Thymus (tissue), 11 donors: ENCODE data around the gene ASIC3. TPM values are rescaled to one million over a fixed set of nuclear protein-coding genes. Genes with fewer than 3 reads are reported as not detected.

ENCODE experiments used
- DNase-seq, 9 donors: peaks; one replicate each; pipeline ENCODE4 v3.0.0-alpha.2; 2013; ENCODE audit warnings: low spot score in 9 of 9, low read depth in 6 of 9, missing footprints in 1 of 9
- H3K27ac ChIP-seq, 2 donors: one replicate each; pipeline ENCODE4 v1.5.1; 2013; ENCODE audit warnings: control low read depth in 1 of 2, low read depth in 1 of 2, low read length in 1 of 2, mild to moderate bottlenecking in 1 of 2, moderate library complexity in 1 of 2
- H3K27me3 ChIP-seq, 2 donors: one replicate each; pipeline ENCODE4 v1.5.1; 2013; ENCODE audit warnings: low read length in 1 of 2; ENCODE audit not compliant: control insufficient read depth in 2 of 2, insufficient read depth in 1 of 2
- H3K36me3 ChIP-seq, 2 donors: one replicate each; pipeline ENCODE4 v1.5.1; 2013; ENCODE audit warnings: low read length in 1 of 2, mild to moderate bottlenecking in 1 of 2, moderate library complexity in 1 of 2; ENCODE audit not compliant: control insufficient read depth in 2 of 2, insufficient read depth in 2 of 2
- H3K4me1 ChIP-seq, 2 donors: one replicate each; pipeline ENCODE4 v1.5.1; 2013; ENCODE audit warnings: low read length in 2 of 2; ENCODE audit not compliant: control insufficient read depth in 2 of 2, insufficient read depth in 2 of 2
- H3K4me3 ChIP-seq, 2 donors: one replicate each; pipeline ENCODE4 v1.5.1; 2013; ENCODE audit warnings: low read length in 2 of 2, control low read depth in 1 of 2, mild to moderate bottlenecking in 1 of 2
- H3K9me3 ChIP-seq, 2 donors: one replicate each; pipeline ENCODE4 v1.5.1; 2013; ENCODE audit warnings: low read length in 1 of 2, mild to moderate bottlenecking in 1 of 2; ENCODE audit not compliant: control insufficient read depth in 2 of 2, insufficient read depth in 1 of 2
- WGBS: extraction: QIAGEN DNeasy Blood & Tissue Kit; methylation state at CpG from one replicate; pipeline ENCODE4 v1.1.7; 2013; 5-methylcytosine and 5-hydroxymethylcytosine counted together
- polyA plus RNA-seq: library from polyadenylated mRNA; stranded (reverse); fragments of 200-250 nt; gene quantifications from one replicate; pipeline ENCODE4 v1.2.3, GENCODE V29; 2013
- total RNA-seq: library from RNA; stranded (reverse); fragments of 120-200 nt; gene quantifications from one replicate; pipeline ENCODE4 v1.2.4, GENCODE V29; 2013
- donor health status: healthy.

ASIC3 gene
- total and polyA plus RNA-seq, 2 donors, result 0.14 to 10.6 TPM

DNA sequence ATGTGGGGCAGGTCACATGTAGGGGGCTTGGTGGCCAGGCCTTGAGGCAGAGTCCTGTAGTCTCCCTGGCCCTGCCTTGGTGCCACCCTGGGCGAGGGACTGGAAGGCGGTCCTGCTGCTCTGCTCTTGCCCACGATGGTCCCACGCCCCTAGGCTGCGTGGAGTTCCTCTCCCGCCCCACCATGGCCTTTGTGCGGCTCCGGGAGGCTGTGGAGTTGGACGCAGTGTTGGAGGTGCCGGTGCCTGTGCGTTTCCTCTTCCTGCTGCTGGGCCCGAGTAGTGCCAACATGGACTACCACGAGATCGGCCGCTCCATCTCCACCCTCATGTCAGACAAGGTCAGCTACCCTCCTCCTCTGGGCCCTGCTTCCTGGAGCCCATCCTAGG, 22.2 kb downstream of the ASIC3 start:
- 99% methylated on average over 15 of the region's 15 CpGs for WGBS
- H3K4me3 ChIP-seq, result no peak overlapping the region
- no peaks in the 10 kb centered on the region for H3K4me1 ChIP-seq
- H3K36me3 ChIP-seq, result peaks cover 85 to 94% of the 10 kb centered on the region in 2 donors
- H3K9me3 ChIP-seq, result no peaks in the 10 kb centered on the region
- H3K27ac ChIP-seq, result no peak overlapping the region
- DNase-seq, result no peak
- no peaks in the 10 kb centered on the region for H3K27me3 ChIP-seq

DNA sequence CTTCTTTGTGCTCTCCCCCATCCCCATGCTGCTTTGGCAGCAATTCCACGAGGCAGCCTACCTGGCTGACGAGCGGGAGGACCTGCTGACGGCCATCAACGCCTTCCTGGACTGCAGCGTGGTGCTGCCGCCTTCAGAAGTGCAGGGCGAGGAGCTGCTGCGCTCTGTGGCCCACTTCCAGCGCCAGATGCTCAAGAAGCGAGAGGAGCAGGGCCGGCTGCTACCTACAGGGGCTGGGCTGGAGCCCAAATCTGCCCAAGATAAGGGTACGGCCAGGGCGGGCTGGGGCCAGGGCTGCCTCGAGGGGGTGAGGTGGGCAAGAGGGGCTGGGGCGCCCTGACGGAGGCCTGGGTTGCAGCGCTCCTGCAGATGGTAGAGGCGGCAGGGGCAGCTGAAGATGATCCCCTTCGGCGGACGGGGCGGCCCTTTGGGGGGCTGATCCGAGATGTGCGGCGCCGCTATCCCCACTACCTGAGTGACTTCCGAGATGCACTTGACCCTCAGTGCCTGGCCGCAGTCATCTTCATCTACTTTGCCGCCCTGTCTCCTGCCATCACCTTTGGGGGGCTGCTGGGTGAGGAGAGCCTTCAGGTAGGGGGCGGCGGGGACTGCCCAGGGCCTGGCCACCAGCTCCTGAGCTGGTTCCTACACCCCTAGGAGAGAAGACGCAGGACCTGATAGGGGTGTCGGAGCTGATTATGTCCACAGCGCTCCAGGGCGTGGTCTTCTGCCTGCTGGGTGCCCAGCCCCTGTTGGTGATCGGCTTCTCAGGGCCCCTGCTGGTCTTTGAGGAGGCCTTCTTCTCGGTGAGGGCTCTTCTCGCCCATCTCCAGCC, 22.9 kb downstream of the ASIC3 start:
- Histone ChIP-seq H3K27ac (no peak overlapping the region), H3K9me3 (no peaks in the 10 kb centered on the region), H3K27me3 (no peaks in the 10 kb centered on the region), H3K4me3 (no peak overlapping the region), H3K4me1 (no peaks in the 10 kb centered on the region), H3K36me3 (peaks cover 83 to 95% of the 10 kb centered on the region in 2 donors)
- no peak for DNase-seq
- WGBS, result 97% methylated on average over 39 of the region's 39 CpGs

DNA sequence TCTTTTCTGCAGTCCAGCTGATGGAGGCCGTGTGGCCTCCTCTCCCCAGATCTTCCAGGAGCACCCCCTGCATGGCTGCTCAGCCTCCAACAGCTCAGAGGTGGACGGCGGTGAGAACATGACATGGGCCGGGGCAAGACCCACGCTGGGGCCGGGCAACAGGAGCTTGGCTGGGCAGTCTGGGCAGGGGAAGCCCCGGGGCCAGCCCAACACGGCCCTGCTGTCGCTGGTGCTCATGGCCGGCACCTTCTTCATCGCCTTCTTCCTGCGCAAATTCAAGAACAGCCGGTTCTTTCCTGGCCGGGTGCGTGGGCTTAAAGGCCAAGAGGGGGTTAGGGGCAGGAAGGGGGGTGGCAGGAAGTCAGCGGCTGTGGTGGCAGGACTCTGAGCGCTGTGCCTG, 25.7 kb downstream of the ASIC3 start:
- H3K4me1 ChIP-seq, result peaks cover 5 to 6% of the 10 kb centered on the region in 2 donors
- DNase-seq, result no peak
- peaks cover 79 to 84% of the 10 kb centered on the region in 2 donors for H3K36me3 ChIP-seq
- no peak overlapping the region for H3K4me3 ChIP-seq
- no peaks in the 10 kb centered on the region for H3K9me3 ChIP-seq
- WGBS, result 97% methylated on average over 17 of the region's 17 CpGs
- no peaks in the 10 kb centered on the region for H3K27me3 ChIP-seq
- no peak overlapping the region for H3K27ac ChIP-seq

DNA sequence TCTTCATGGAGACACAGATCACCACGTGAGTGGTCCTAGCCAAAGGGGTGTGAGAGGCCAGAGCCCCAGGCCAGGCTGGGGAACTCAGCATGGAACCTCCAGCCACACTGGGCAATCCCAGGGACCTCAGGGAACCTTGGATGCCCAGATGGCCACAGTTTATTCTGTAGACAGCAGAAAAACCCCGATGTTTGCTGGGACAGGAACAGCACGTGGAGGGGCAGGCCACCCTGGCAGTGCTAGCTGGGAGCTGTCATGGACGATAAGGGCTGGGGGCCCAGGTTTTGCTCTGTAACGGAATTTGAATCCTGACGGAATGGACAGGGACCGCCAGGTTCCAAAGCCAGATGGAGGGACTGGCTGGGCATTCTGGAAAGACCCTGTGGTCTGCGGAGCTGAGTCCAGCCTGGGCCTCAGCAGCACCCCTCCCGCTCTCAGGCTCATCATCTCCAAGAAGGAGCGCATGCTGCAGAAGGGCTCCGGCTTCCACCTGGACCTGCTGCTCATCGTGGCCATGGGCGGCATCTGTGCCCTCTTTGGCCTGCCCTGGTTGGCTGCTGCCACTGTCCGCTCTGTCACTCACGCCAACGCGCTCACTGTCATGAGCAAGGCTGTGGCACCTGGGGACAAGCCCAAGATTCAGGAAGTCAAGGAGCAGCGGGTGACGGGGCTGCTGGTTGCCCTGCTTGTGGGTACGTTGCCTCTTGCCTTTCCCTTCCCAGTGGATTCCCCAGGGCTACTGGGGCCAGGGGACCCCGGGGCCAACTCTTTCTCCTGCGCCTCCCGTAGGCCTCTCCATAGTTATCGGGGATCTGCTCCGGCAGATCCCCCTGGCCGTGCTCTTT, 26.7 kb downstream of the ASIC3 start:
- DNase-seq, result no peak
- no peaks in the 10 kb centered on the region for H3K9me3 ChIP-seq
- 97% methylated on average over 26 of the region's 26 CpGs for WGBS
- H3K4me3 ChIP-seq, result no peak overlapping the region
- peaks cover 69 to 74% of the 10 kb centered on the region in 2 donors for H3K36me3 ChIP-seq
- no peaks in the 10 kb centered on the region for H3K27me3 ChIP-seq
- peaks cover 11 to 16% of the 10 kb centered on the region in 2 donors for H3K4me1 ChIP-seq
- no peak overlapping the region for H3K27ac ChIP-seq

DNA sequence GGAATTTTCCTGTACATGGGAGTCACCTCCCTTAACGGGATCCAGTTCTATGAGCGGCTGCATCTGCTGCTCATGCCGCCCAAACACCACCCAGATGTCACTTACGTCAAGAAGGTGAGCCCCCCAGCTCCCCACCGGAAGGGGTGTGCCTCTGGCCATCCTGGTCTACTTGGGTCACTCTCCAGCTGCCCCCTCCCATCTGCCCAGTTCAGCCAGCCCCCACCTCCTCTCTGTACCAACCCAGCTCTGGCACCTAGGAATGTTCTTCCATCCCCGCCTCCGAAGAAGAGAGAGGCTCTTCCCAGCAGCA, 27.3 kb downstream of the ASIC3 start:
- 98% methylated on average over 7 of the region's 7 CpGs for WGBS
- no peak overlapping the region for H3K27ac ChIP-seq
- no peak overlapping the region for H3K4me3 ChIP-seq
- peaks cover 63 to 68% of the 10 kb centered on the region in 2 donors for H3K36me3 ChIP-seq
- peaks cover 11 to 18% of the 10 kb centered on the region in 2 donors for H3K4me1 ChIP-seq
- no peaks in the 10 kb centered on the region for H3K9me3 ChIP-seq
- no peaks in the 10 kb centered on the region for H3K27me3 ChIP-seq
- no peak for DNase-seq

DNA sequence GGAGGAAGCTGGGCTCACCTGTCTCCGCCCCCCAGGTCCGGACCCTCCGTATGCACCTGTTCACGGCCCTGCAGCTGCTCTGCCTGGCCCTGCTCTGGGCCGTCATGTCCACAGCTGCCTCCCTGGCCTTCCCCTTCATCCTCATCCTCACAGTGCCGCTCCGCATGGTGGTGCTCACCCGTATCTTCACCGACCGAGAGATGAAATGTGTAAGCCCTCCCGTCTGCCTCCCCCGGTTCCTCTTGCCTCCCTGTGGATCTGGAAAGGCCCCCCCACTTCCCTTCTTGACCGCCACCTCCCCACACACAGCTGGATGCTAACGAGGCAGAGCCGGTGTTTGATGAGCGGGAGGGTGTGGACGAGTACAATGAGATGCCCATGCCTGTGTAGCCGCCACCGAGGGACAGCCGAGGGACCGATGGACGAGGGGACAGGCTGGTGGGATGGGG, 27.7 kb downstream of the ASIC3 start:
- H3K27me3 ChIP-seq, result no peaks in the 10 kb centered on the region

DNA sequence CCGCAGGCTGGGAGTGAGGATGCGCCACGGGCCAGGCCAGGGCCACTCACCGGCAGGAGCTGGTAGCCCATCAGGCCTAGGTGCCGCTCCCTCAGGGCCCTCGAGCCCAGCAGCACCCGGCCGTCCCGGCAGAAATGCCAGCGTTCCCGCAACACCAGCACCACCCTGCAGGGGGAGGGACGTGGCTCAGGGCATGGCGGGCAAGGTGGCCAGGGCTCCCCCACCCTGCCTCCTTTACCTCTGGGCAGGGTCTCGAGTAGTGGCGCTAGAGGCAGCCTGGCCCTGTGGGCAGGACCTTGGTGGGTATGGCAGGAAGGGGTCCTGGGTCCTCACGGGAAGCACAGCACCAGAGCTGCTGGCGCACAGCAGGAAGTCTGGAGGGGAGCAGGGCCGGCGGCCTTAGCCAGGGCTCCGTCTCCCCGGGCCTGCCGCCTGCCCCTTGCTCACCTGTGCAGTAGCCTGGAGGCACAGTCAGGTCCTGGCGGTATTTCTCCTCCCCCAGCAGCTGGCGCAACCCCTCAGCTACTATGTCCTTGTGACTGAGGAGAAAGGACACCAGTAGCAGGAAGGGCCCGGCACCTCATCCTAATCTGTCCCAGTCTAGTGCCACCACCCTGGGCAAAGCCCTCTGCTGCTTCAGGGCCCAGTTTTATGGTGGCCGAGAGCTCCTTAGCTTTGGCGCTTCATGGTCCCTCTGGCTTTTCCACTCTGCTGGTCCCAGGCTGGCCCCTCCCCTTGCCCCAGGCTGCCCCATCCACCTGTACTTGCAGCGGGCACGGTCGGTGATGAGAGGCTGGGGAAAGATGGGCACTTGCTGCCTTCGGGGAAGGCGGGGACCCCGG, 28.8 kb downstream of the ASIC3 start:
- no peak for DNase-seq

More for the DNA sequence above, 27.7 kb downstream of the ASIC3 start:
- Histone ChIP-seq H3K36me3 (peaks cover 59 to 64% of the 10 kb centered on the region in 2 donors), H3K9me3 (no peaks in the 10 kb centered on the region), H3K4me3 (no peak overlapping the region), H3K27ac (no peak overlapping the region), H3K4me1 (peaks cover 11 to 20% of the 10 kb centered on the region in 2 donors)
- DNase-seq, result no peak
- WGBS, result 96% methylated on average over 22 of the region's 22 CpGs

DNA sequence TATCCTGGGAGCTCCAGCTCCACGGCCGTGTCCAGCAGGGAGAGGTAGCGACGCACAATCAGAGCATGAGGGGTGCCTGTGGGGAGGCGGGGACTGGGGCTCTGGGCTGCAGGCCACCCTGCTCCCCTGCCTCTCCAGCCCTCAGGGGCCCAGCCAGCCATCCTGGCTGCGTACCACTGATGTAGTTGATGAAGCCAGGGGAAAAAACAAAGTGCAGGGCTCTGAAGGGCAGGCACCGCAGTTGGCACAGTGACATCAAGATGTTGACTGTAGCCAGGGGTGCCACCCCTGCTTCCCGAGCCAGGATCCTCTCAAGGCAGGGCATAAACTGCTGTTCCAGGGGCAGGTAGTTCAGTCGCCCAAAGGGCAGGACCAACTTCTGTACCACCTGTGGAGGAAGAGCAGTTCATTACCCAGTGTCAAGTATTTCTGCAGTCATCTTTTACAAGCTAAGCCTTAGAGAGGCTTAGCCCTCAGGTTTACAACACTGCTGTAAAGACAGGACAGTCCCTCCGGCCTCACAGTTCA, 29.4 kb downstream of the ASIC3 start:
- Histone ChIP-seq H3K4me1 (peaks cover 29 to 36% of the 10 kb centered on the region in 2 donors), H3K36me3 (peaks cover 44 to 54% of the 10 kb centered on the region in 2 donors), H3K27ac (no peak overlapping the region), H3K9me3 (no peaks in the 10 kb centered on the region), H3K4me3 (no peak overlapping the region), H3K27me3 (no peaks in the 10 kb centered on the region)
- DNase-seq, result no peak
- WGBS, result 90% methylated on average over 10 of the region's 10 CpGs

More for the DNA sequence above, 28.8 kb downstream of the ASIC3 start:
- Histone ChIP-seq H3K36me3 (peaks cover 49 to 60% of the 10 kb centered on the region in 2 donors), H3K27me3 (no peaks in the 10 kb centered on the region), H3K4me1 (peaks cover 22 to 30% of the 10 kb centered on the region in 2 donors), H3K4me3 (no peak overlapping the region), H3K27ac (no peak overlapping the region), H3K9me3 (no peaks in the 10 kb centered on the region)
- 97% methylated on average over 33 of the region's 33 CpGs for WGBS
